HEK293T (cell line): Measurements from ENCODE around the gene ERC1.

ENCODE experiments used
- ARNT ChIP-seq: fragments of 450-650 bp; IDR thresholded peaks from 2 replicates; pipeline ENCODE4 v1.6.1; 2017; ENCODE audit warnings: mild to moderate bottlenecking
- BHLHE40 ChIP-seq: fragments of 450-650 bp; IDR thresholded peaks from 2 replicates; pipeline ENCODE4 v1.6.1; 2016; ENCODE audit warnings: mild to moderate bottlenecking, moderate library complexity, borderline replicate concordance
- FOXA1 ChIP-seq: fragments of 450-650 bp; IDR thresholded peaks from 2 replicates; pipeline ENCODE4 v1.6.1; 2016; ENCODE audit warnings: mild to moderate bottlenecking
- FOXK2 ChIP-seq: fragments of 450-650 bp; IDR thresholded peaks from 2 replicates; pipeline ENCODE4 v1.6.1; 2016; ENCODE audit warnings: mild to moderate bottlenecking
- FOXM1 ChIP-seq: fragments of 450-650 bp; IDR thresholded peaks from 2 replicates; pipeline ENCODE4 v1.6.1; 2017; ENCODE audit warnings: mild to moderate bottlenecking, borderline replicate concordance
- L3MBTL2 ChIP-seq: fragments of 450-650 bp; conservative IDR thresholded peaks from 2 replicates; pipeline ENCODE4 v1.6.1; 2016; ENCODE audit warnings: mild to moderate bottlenecking
- LEF1 ChIP-seq: fragments of 450-650 bp; IDR thresholded peaks from 2 replicates; pipeline ENCODE4 v1.6.1; 2017; ENCODE audit warnings: mild to moderate bottlenecking, borderline replicate concordance
- SP1 ChIP-seq: fragments of 450-650 bp; IDR thresholded peaks from 2 replicates; pipeline ENCODE4 v1.6.1; 2017
- ZNF384 ChIP-seq: fragments of 450-650 bp; IDR thresholded peaks from 2 replicates; pipeline ENCODE4 v1.6.1; 2016

DNA sequence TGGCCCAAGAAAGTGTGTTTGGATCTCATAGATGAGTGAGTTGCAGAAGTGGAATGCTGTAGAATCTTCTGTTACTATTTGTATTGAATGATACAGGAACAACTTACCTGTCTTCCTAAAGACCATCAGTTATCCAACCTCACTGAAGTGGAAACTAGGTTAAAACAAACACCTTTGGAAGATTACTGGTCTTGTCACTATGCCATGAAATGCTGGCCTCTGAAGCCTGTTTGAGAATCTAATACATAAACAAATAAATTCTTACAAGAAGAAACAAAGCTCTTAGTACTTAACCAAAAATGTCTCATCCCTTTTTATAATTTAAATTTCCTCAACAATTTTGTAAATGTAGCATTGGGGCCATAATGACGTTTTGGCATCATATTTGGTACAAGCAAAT lies 448.2 kb downstream of the ERC1 start:
- TF ChIP-seq L3MBTL2: no peak
- TF ChIP-seq FOXK2: no peak
- no peak for TF ChIP-seq FOXA1
- TF ChIP-seq ZNF384: no peak
- TF ChIP-seq FOXM1: no peak
- TF ChIP-seq BHLHE40: no peak
- TF ChIP-seq SP1: no peak
- TF ChIP-seq LEF1: no peak
- TF ChIP-seq ARNT: no peak
